DOHH2 (cell line): Measurements from ENCODE around the gene LHX3.

Experiments
- H3F3A ChIP-seq: fragments of 200-600 bp; sonication (generic), shearing (Covaris generic); 2 replicates; pipeline ENCODE4 v1.6.0; 2016; ENCODE audit warnings: antibody characterized with exemption, mild to moderate bottlenecking; ENCODE audit not compliant: control insufficient read depth, insufficient read depth
- H3K27ac ChIP-seq: fragments of 200-600 bp; sonication (generic); 2 replicates; pipeline ENCODE4 v1.5.1; 2014; ENCODE audit warnings: low read depth, mild to moderate bottlenecking, low read length, moderate library complexity
- H3K27me3 ChIP-seq: fragments of 200-600 bp; sonication (generic); 2 replicates; pipeline ENCODE4 v1.6.1; 2014; ENCODE audit warnings: mild to moderate bottlenecking, low read length, mixed read lengths; ENCODE audit not compliant: control insufficient read depth
- H3K36me3 ChIP-seq: fragments of 200-600 bp; sonication (generic); 2 replicates; pipeline ENCODE4 v1.6.1; 2014; ENCODE audit warnings: mild to moderate bottlenecking, low read length, moderate library complexity, mixed read lengths; ENCODE audit not compliant: control insufficient read depth
- H3K4me1 ChIP-seq: fragments of 200-600 bp; sonication (generic); 2 replicates; pipeline ENCODE4 v1.6.1; 2014; ENCODE audit warnings: mild to moderate bottlenecking, low read length, mixed read lengths; ENCODE audit not compliant: control insufficient read depth
- H3K4me2 ChIP-seq: fragments of 200-600 bp; sonication (generic); 2 replicates; pipeline ENCODE4 v1.6.0; 2014; ENCODE audit warnings: mild to moderate bottlenecking, low read length, moderate library complexity
- H3K4me3 ChIP-seq: fragments of 200-600 bp; sonication (generic); 2 replicates; pipeline ENCODE4 v1.5.1; 2014; ENCODE audit warnings: mild to moderate bottlenecking, low read length, mixed read lengths
- H3K79me2 ChIP-seq: fragments of 200-600 bp; sonication (generic); 2 replicates; pipeline ENCODE4 v1.6.1; 2014; ENCODE audit warnings: mild to moderate bottlenecking, low read length, mixed read lengths; ENCODE audit not compliant: control insufficient read depth
- H3K9me2 ChIP-seq: fragments of 200-600 bp; sonication (generic); replicated peaks from 2 replicates; pipeline ENCODE4 v1.6.1; 2014; ENCODE audit warnings: mild to moderate bottlenecking, low read length, mixed read lengths; ENCODE audit not compliant: control insufficient read depth
- H3K9me3 ChIP-seq: fragments of 200-600 bp; sonication (generic); 2 replicates; pipeline ENCODE4 v1.6.1; 2014; ENCODE audit warnings: antibody characterized with exemption, low read length, mixed read lengths; ENCODE audit not compliant: control insufficient read depth, insufficient read depth
- H4K20me1 ChIP-seq: fragments of 200-600 bp; sonication (generic); 2 replicates; pipeline ENCODE4 v1.6.0; 2014; ENCODE audit warnings: low read depth, mild to moderate bottlenecking, antibody characterized with exemption, low read length, moderate library complexity; ENCODE audit not compliant: control insufficient read depth, insufficient read depth
- CTCF ChIP-seq: fragments of 200-600 bp; sonication (generic); IDR thresholded peaks from one replicate; pipeline ENCODE4 v1.5.1; 2014; ENCODE audit warnings: antibody characterized with exemption, mild to moderate bottlenecking, low read depth, low read length; ENCODE audit not compliant: poor library complexity, severe bottlenecking
- EZH2phosphoT487 ChIP-seq: fragments of 200-600 bp; sonication (generic); IDR thresholded peaks from 2 replicates; pipeline ENCODE4 v1.6.1; 2017; ENCODE audit warnings: borderline replicate concordance, mild to moderate bottlenecking, antibody characterized with exemption, low read length, moderate library complexity, mixed read lengths

Gene LHX3

GRCh38 chr9:136177224-136177623, 27.7 kb downstream of the LHX3 start:
- TF ChIP-seq CTCF, result no peak
- no peak for TF ChIP-seq EZH2phosphoT487
- no peaks in the 10 kb centered on the region for H3K79me2 ChIP-seq
- H3K27ac ChIP-seq, result no peak overlapping the region
- H3K4me3 ChIP-seq, result no peak overlapping the region
- no peaks in the 10 kb centered on the region for H4K20me1 ChIP-seq
- H3F3A ChIP-seq, result no peaks in the 10 kb centered on the region
- no peaks in the 10 kb centered on the region for H3K4me1 ChIP-seq
- no peaks in the 10 kb centered on the region for H3K36me3 ChIP-seq
- peaks cover 4% of the 10 kb centered on the region; the same call in 1 of the 2 replicates for H3K27me3 ChIP-seq
- H3K4me2 ChIP-seq, result no peak overlapping the region
- no peaks in the 10 kb centered on the region for H3K9me2 ChIP-seq
- H3K9me3 ChIP-seq, result no peaks in the 10 kb centered on the region

- Histone ChIP-seq H3K4me3 (no peak overlapping the region), H3F3A (no peaks in the 10 kb centered on the region), H3K9me3 (no peaks in the 10 kb centered on the region), H3K4me2 (no peak overlapping the region), H3K27ac (no peak overlapping the region), H3K36me3 (no peaks in the 10 kb centered on the region), H3K79me2 (no peaks in the 10 kb centered on the region), H3K9me2 (no peaks in the 10 kb centered on the region), H3K27me3 (peaks cover 4% of the 10 kb centered on the region; the same call in 1 of the 2 replicates), H3K4me1 (peaks cover 11% of the 10 kb centered on the region), H4K20me1 (no peaks in the 10 kb centered on the region)
- no peak for TF ChIP-seq CTCF
- TF ChIP-seq EZH2phosphoT487, result no peak
These were observed 29.2 kb downstream of the LHX3 start for GRCh38 chr9:136175616-136176197.

GRCh38 chr9:136174779-136175615, 29.9 kb downstream of the LHX3 start:
- H3K4me1 ChIP-seq, result peaks cover 17% of the 10 kb centered on the region
- no peak for TF ChIP-seq CTCF
- no peak for TF ChIP-seq EZH2phosphoT487
- H4K20me1 ChIP-seq, result no peaks in the 10 kb centered on the region
- H3F3A ChIP-seq, result no peaks in the 10 kb centered on the region
- H3K79me2 ChIP-seq, result no peaks in the 10 kb centered on the region
- no peaks in the 10 kb centered on the region for H3K9me3 ChIP-seq
- H3K4me2 ChIP-seq, result no peak overlapping the region
- H3K27me3 ChIP-seq, result peaks cover 4% of the 10 kb centered on the region; the same call in 1 of the 2 replicates
- H3K27ac ChIP-seq, result no peak overlapping the region
- H3K4me3 ChIP-seq, result no peak overlapping the region
- no peaks in the 10 kb centered on the region for H3K36me3 ChIP-seq
- no peaks in the 10 kb centered on the region for H3K9me2 ChIP-seq
